NOMO-1 treated with DMSO at 0.1 percent for 48 hours (cell line): ENCODE measurements around the gene FFAR4.

Source experiments
- DNase-seq: peaks from one replicate; lab custom pipeline; 2025; ENCODE audit not compliant: unreplicated experiment; lab: John Stamatoyannopoulos, UW

FFAR4 gene

DNA sequence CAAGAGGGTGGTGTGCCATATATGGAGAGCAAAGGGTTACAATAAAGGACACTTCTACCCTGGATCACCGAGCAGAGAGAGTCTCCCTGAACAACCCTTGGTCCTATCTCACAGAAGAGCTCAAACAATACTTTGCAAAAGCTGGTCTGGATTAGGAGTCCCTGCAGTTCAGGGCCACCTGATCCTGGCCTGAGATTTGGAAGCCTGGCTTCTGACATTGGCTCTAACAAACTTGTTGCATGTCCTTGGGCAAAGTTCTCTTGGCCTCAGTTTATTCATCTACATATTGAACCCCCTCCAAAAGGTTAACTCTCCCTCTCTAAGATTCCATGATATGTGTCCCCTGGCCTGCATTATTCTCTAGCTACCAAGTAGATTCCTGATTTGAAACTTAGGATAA is 32.9 kb downstream of the FFAR4 start:
- DNase-seq, result no peak

DNA sequence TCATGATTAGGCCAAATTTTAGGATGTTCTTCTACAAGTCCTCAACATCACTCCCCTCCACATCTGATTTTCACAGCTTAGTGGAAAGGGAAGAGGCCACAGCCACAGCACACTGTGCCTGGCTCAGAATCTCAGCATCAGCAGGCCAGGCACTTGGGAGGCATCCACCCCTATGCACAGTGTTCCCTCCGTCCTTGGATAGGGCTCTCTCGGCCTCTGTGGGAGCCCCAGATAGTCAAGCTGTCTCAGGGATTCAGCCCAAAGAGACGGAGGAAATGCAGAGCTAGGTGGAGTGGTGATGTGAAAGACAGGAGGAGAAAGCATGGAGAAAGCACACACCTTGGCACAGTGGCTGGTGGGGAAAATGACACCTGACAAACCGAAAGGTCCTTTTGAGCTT is 33.3 kb downstream of the FFAR4 start:
- no peak for DNase-seq

DNA sequence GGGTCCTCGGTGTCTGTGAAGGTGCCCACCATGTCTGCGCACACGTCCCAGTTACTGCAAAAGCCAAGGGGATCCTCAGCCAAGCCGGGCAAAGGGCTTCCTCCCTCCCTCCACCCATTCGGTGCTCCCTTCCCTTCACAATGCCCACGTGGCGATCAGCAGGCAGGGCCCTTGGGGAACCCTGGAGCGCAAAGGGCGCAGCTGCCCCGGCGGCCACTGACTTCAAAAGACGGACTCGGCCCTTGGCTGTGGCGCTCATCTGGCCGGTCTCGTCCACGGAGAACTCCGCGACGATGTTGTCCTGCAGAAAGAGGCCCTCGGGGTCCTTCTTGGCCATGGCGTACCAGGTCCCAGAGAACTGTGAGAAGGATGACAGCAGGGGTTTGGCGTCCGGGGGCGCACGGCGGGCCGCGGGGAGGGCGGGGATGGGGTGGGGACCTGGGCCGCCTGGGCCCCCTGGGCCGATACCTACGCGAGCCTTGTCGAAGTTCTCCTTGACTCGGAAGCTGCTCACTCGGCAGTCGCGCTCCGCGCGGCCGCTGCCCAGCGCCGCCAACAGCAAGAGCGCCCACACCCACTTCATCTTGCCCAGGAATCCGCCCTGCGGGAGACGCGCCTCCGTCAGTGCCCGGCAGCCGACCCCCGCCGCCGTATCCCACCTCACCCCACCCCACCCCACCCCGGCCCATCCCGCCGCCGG is 34.1 kb downstream of the FFAR4 start:
- DNase-seq, result no peak

DNA sequence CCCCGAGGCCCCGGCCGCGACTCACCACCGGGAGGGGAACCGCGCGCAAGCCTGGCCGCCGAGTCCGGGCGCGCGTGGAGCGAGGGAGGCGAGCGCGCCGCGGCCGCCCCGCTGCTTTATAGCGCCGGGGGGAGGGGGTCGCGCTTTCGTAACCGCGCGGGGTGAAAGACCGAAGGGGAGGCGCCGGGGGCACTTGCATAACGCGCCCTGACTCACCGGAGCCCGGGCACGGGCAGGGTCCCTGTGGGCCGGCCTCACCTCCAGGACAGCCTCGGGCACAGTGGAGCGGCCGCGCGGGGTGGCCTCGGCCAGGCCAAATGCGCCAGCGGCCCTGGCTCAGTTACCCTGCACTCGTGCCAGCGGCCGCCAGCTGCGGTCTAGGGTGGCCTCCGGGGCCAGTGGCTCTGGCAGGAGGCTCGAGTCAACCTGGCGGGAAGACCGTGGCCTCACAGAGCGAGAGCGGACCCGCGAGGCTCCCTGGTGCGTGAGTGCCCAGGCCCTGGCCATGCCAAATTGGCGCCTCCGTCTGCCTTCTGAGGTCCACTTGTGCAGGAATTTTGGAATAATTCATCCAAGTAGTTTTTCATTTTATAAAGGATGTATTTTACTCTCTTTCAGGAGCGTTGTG is 34.8 kb downstream of the FFAR4 start, which contains the start of gene RBP4:
RBP4 (minus strand) TSS at position 90 of the 628 bp plus-strand sequence. CDS start 207 bp downstream, outside the sequence.
- DNase-seq, result peak; percentile 30

DNA sequence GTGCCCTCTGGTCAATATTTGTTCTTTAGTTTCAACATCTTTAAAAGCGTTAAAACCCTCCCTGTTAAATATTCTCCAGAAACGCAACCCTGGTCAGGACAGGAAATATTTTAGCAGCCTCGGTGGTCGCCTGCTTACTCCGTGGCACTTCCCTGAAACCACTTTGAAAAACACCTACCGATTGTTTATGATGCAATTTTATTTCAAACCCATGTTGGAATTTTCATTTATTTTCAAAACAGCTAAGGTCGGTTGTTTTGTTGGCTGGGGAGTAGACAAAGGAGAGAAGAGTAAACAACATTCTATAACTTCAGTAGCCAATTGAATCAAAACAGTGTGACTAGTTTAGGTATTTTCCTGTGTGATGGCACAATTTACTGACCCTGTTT is 35.3 kb downstream of the FFAR4 start:
- no peak for DNase-seq

DNA sequence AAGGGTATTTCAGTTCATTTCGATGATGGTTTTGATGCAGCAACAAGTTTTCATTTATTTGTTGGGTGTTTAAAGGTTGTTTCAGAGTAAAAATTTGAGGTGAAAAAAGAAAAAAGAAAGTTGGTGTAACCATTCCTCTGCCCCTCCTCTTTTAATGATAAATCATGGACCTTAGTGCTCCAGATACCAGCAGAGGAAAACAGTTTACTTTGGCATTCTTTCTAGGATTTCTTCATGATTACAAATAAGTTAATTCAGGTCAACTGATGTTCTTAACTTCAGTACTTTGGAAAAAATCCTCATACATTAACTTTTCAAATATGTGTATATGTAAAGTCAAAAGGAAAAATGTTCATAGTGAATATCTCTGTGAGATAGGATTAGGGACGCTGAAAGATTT is 36.6 kb downstream of the FFAR4 start:
- DNase-seq, result no peak

DNA sequence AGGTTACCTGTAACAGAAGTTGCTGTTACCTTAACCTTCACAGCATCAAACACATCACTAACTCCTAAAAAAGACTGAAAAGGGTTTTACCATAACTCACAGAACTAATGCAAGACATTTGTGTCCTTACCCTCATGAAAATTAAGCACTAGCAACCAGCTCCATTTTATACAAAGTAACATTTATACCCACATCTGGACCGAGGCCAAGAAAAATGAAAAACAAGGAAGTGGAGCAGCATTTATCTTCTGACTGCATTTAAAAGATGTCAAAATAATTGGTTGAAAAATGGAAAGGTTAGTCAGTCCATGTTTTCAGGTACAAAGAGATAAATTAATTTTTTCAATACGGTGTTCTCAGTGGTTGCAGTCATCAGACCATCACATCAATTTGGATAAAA is 37.7 kb downstream of the FFAR4 start:
- peak; percentile 45 for DNase-seq

DNA sequence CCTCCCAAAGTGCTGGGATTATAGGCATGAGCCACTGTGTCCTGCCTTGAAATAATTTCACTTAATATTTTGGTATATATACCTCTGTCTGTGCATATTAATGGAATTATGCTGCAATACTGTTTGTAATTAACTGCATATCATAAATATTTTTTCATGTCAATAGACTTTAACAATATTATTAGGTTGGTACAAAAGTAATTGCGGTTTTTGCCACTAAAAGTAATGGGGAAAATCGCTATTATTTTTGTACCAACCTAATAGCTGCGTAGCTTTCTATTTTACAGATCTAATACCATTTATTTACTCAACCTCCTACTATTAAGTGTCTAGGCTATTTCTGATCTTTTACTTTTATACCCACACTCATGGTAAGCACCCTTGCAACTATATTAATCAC is 42.0 kb downstream of the FFAR4 start:
- no peak for DNase-seq

DNA sequence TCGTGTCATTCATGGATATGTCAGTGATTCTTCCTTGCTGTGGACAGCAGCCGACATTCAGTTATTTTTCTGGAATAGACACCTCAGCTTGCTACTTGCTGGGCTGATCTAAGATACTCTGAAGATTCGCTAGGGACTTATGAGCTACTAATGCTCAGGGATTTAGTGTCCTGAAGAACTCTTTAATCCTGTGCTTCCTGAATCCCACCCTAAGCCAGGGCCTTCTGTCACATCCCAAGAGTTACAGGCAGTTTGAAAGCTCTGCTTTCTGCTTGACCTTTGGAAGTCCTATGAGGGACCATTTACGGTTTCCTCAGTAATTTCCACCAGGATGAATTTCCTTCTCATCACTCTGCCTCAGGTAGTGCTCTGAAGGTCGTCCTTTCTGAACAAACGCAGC is 45.8 kb downstream of the FFAR4 start, which contains the start of gene PDE6C:
PDE6C (plus strand) TSS at position 227 of the 400 bp plus-strand sequence. CDS start 189 bp downstream, outside the sequence.
- DNase-seq, result no peak

DNA sequence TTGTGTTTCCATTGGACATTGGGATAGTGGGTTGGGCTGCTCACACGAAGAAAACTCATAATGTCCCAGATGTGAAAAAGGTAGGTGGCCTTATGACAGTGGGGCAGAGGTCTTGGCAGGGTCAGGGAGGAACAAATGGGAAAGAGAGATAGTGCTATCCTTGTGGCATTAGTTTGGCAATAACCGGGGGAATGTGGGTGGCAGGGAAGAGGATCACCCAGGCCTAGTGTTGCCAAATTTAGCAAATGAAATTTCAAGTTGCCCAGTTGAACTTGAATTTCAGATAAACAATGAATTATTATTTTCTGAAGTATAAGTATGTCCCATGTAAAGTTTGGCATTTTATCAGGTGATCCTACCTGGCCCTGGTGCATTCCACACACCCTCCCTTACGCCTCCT is 46.7 kb downstream of the FFAR4 start:
- DNase-seq, result no peak

DNA sequence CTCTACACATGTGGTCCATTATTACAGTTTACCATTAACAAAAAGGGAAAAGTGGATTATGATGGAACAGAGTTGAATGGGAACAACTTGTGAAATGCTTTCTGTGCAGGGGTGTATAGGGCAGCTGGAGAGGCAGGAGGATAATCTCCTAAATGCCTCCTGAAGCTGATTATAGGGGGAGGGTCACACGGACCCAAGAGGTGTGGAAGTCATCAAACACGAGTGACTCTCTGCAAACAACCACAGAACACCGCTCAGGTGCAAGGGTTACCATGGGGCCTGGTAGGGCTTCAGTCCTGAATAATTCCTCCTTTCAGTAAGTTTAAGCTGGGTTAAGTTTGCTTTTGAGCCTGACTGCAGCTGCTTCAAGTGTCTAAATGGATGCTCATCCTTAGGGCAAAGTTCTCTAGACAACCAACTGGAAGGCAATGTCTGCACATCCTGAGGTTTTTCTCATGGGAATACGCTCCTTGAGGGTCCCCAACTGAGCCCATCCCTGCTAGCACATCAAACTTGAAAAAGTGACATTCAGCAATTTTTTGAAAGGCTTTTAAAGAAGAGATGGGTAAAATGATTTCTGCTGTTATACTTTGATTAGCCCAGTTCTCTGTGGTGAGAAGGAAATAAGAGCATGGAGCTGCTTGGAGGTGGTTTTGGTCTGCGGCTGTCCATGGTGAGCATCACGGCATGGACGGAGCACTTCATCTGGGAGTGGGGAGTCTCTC is 47.8 kb downstream of the FFAR4 start:
- DNase-seq, result no peak

DNA sequence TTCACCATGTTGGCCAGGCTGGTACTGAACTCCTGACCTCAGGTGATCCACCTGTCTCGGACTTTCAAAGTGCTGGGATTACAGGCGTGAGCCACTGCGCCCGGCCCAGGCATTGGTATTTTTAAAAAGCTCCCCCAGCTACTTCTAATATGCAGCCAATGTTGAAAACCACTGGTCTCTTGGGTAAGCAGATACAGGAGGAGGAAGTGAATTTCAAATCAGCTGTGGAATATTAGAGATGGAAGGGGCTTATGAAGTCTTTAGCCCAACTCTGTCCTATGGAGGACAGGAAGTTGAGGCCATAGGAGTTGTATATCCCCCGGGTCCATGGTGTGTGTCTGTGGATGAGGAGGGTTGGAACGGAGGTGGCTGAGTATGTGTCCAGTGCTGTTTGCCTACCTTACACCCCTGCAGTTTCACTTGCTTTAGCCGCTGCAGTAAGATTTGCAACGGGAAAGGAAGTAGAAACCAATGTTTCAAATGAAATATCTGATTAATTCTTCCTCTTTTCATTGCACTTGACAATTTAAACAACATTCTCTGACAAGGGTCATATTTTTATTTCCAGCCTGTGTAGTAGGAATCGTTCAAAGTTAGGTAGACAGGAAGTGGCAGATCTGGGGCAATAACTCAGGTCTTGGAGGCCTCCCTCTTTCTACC is 49.2 kb downstream of the FFAR4 start:
- DNase-seq, result peak; percentile 68

DNA sequence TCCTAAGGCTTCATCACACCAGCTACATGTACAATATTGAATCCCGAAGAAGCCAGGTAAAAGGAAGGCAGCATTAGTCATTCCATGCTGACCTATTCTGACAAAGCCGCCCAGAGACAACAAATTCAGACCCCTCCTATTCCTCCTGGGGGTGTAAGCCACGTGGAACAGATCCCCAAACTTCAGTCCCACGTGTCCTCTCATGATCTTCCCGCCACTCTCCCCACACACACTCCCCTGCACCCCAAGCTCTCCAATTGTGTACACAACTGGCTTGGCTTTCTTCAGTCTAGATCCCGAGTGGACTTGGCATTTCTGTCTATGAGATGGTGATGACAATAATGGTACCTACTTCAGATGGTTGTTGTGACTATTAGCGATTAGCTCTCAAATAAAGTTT is 54.5 kb downstream of the FFAR4 start:
- no peak for DNase-seq

DNA sequence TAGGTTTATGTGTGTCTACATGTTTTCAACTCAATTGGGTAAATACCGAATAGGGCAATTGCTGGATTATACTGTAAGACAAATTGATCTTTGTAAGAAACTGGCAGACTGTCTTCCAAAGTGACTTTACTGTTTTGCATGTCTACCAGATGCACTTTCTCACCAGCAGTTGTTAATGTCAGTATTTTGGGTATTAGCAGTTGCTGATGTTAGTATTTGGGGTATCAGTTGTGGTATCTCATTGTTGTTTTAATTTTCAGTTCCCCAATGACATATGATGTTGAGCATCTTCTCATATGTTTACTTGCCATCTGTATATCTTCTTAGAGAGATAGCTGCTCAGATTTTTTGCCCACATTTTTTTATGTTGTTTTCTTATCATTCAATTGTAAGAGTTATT is 56.5 kb downstream of the FFAR4 start:
- DNase-seq, result no peak

DNA sequence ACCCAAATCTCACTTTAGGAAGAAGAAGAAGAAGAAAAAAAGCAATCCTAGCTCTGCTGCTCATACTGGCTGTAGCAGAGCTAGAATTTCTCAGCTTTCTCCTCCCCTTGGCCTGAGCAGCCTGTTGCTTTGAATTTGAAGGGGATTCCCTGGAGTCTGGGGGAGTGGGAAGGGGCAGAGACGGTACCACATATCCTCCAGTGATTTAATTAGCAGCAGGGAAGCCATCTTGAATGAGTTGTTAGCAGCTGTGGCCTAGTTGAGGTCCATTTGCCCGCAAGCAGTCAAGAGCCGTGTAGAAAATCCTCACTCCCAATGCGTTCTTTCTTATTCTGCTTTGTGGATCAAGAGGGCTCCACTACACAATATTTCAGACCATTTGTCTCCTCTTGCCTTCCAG is 62.4 kb downstream of the FFAR4 start:
- no peak for DNase-seq

DNA sequence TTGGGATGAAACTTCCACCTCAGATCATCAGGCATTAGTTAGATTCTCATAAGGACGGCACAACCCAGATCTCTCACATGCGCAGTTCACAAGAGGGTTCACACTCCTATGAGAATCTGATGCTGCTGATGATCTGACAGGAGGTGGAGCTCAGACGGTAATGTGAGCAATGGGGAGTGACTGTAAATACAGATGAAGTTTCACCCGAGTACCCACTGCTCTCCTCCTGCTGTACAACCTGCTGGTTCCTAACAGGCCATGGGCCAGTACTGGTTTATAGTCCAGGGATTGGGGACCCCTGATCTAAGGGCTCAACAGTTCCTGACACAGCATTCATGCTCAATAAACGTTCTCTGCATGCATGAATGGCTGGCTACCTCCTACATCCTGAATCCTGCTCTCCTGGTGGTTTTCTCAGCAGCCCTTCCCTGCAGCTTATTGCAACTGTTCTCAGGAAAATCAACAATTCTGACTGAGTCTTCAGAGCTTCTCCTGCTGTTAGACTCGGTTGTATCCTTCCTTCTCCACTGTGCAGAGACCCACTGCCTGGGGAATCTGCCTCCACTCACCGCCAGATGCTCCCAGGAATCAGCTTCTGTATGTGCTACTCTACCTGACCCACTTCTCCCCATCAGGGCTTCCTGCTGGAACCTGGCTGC is 63.3 kb downstream of the FFAR4 start:
- DNase-seq, result no peak

DNA sequence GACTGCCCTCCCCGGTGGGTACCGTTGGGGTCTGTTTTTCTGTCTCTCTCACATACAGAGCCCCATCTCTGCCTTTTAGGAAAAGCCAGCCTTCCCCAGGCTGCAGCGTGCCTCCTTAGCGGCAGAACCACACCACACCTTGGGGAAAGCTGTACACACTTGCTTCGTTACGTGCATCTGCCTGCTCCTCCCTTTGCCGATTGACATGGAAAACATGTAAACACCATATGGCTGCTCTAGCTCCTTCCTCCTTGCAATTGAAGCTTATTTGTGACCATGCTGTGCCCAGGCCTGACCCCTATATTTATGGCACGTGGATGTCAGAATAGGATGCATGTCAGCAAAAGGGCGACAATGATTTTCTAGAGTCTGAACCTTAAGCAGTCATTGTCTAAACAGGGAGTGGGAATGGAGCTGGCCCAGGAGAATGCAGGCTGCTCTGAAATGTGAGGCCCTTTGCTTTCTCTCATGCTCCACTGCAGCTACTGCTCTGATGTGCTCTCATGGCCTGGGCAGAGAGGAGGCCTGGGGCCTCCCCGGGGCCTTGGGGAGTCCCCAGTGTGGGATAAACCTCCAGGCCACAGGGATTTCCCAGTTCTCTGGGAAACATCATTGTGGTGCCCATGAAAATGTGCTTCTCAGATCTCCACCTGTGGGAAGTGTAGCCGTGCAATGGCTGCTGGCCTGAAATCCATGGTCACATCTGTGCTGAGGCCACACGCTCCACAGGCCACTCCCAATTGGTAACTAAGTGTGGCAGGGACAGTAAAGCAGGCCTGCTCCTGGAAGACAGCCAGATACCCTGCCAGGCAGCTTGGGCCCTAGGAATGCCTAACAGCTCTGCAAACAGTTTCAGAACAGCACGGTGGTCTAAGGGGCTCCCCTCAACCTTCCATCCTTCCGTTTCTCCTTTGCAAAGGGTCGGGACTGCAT is 64.4 kb downstream of the FFAR4 start:
- DNase-seq, result no peak
